Fibroblast of skin of left biceps (primary cell): ENCODE data around the gene ARL16.
"Not testable (repeated sequence)": the region's sequence is repeated elsewhere in the genome, so short reads cannot be mapped to it uniquely, and the experiment has no call there.

Experiments
- DNase-seq, 2 experiments: peaks; one replicate each; pipeline ENCODE4 v3.0.0-alpha.2; 2013; ENCODE audit warnings: low read depth in 2 of 2

ARL16 gene

GRCh38 chr17:81695211-81695610 lies 11.6 kb upstream of the ARL16 start:
- no peak for DNase-seq

- DNase-seq = no peak
Measured at GRCh38 chr17:81694810-81695209, 11.2 kb upstream of the ARL16 start.

- no peak for DNase-seq
Measured at GRCh38 chr17:81693509-81694210, 10.1 kb upstream of the ARL16 start.

GRCh38 chr17:81691608-81692007 lies 8.0 kb upstream of the ARL16 start:
- no peak for DNase-seq

GRCh38 chr17:81691196-81691595 lies 7.6 kb upstream of the ARL16 start:
- DNase-seq = no peak

- no peak for DNase-seq
Measured at GRCh38 chr17:81690549-81690948, 7.0 kb upstream of the ARL16 start.

GRCh38 chr17:81690066-81690465 lies 6.5 kb upstream of the ARL16 start:
- no peak for DNase-seq

- no peak for DNase-seq
Measured at GRCh38 chr17:81688616-81689015, 5.0 kb upstream of the ARL16 start.

GRCh38 chr17:81687770-81688541 lies 4.4 kb upstream of the ARL16 start:
- DNase-seq = no peak

GRCh38 chr17:81686614-81687013 lies 3.0 kb upstream of the ARL16 start:
- DNase-seq = no peak

GRCh38 chr17:81685108-81685507 lies 1.5 kb upstream of the ARL16 start:
- DNase-seq = no peak

GRCh38 chr17:81684442-81684911 lies 880 bp upstream of the ARL16 start:
- no peak for DNase-seq

- DNase-seq = no peak
Measured at GRCh38 chr17:81683208-81683583, 401 bp downstream of the ARL16 start.

- no peak for DNase-seq
Measured at GRCh38 chr17:81682565-81683207, 911 bp downstream of the ARL16 start.

- no peak for DNase-seq
Measured at GRCh38 chr17:81681672-81682071, 1.9 kb downstream of the ARL16 start.

- DNase-seq = no peak
Measured at GRCh38 chr17:81680150-81680549, 3.4 kb downstream of the ARL16 start.

GRCh38 chr17:81676906-81677305 lies 6.7 kb downstream of the ARL16 start:
- no peak for DNase-seq

GRCh38 chr17:81675515-81676221 lies 7.9 kb downstream of the ARL16 start:
- not testable (repeated sequence) for DNase-seq

GRCh38 chr17:81673561-81674258 lies 9.9 kb downstream of the ARL16 start:
- DNase-seq = no peak

- DNase-seq = no peak
Measured at GRCh38 chr17:81672954-81673353, 10.6 kb downstream of the ARL16 start.

- DNase-seq = no peak
Measured at GRCh38 chr17:81672504-81672903, 11.1 kb downstream of the ARL16 start.

- no peak for DNase-seq
Measured at GRCh38 chr17:81667754-81668153, 15.8 kb downstream of the ARL16 start.
